PC-3 (cell line): ENCODE data around the gene PRR16. TPM values are rescaled to one million over a fixed set of nuclear protein-coding genes. Genes with fewer than 3 reads are reported as not detected.
A peak's percentile ranks its signal among the peaks of the same experiment; 100 is the strongest.

Experiments used
- ATAC-seq: fragments of 200-7000 bp; cut with Tn5 transposase; 2 replicates; pipeline ENCODE4 v1.9.1; 2020; ENCODE audit warnings: mild to moderate bottlenecking, moderate library complexity
- BruUV-seq: library from RNA; stranded (reverse); fragments of 400-500 nt; replicated peaks from 2 replicates; lab custom pipeline; 2021; lab: Mats Ljungman, UMichigan
- CTCF ChIA-PET: fragments of 300-600 bp; sonication (Branson Sonifier 250); formaldehyde crosslinking; loops from one replicate; lab custom pipeline; 2022; ENCODE audit warnings: antibody characterized with exemption; lab: Charles Lee
- POLR2A ChIA-PET: fragments of 300-600 bp; sonication (Branson Sonifier 250); formaldehyde crosslinking; loops from one replicate; lab custom pipeline; 2022; ENCODE audit warnings: antibody characterized with exemption; ENCODE audit not compliant: unreplicated experiment; lab: Charles Lee
- DNase-seq: peaks from one replicate; pipeline ENCODE4 v3.0.0-alpha.2; 2015
- H2AFZ ChIP-seq: fragments of 300-600 bp; sonication (generic); 2 replicates; pipeline ENCODE4 v1.6.0; 2016; ENCODE audit warnings: antibody characterized with exemption, low read length
- H3F3A ChIP-seq: fragments of 300-600 bp; sonication (generic); one replicate; pipeline ENCODE4 v1.6.0; 2017; ENCODE audit warnings: antibody characterized with exemption, low read length, control low read depth, mild to moderate bottlenecking; ENCODE audit not compliant: unreplicated experiment
- H3K27ac ChIP-seq: fragments of 300-600 bp; sonication (generic); 2 replicates; pipeline ENCODE4 v1.5.1; 2016; ENCODE audit warnings: mild to moderate bottlenecking, low read length
- H3K27me3 ChIP-seq: fragments of 300-600 bp; sonication (generic); 2 replicates; pipeline ENCODE4 v1.6.1; 2016; ENCODE audit warnings: low read length, mixed read lengths
- H3K36me3 ChIP-seq: fragments of 300-600 bp; sonication (generic); 2 replicates; pipeline ENCODE4 v1.6.1; 2016; ENCODE audit warnings: low read depth, mixed run types, low read length, mixed read lengths
- H3K4me1 ChIP-seq: fragments of 300-600 bp; sonication (generic); 2 replicates; pipeline ENCODE4 v1.5.1; 2016; ENCODE audit warnings: low read length; ENCODE audit not compliant: insufficient read depth
- H3K4me2 ChIP-seq: fragments of 300-600 bp; sonication (generic); 2 replicates; pipeline ENCODE4 v1.6.0; 2016; ENCODE audit warnings: low read length
- H3K4me3 ChIP-seq: fragments of 300-600 bp; sonication (generic); 2 replicates; pipeline ENCODE4 v1.5.1; 2016; ENCODE audit warnings: mild to moderate bottlenecking, low read length, mixed read lengths
- H3K79me2 ChIP-seq: fragments of 300-600 bp; sonication (generic); 2 replicates; pipeline ENCODE4 v1.6.1; 2017; ENCODE audit warnings: low read length, mixed read lengths
- H3K9ac ChIP-seq: fragments of 300-600 bp; sonication (generic); 2 replicates; pipeline ENCODE4 v1.6.0; 2016; ENCODE audit warnings: mild to moderate bottlenecking, low read length
- H3K9me2 ChIP-seq: fragments of 300-600 bp; sonication (generic); replicated peaks from 2 replicates; pipeline ENCODE4 v1.6.1; 2016; ENCODE audit warnings: mixed run types, low read length, mixed read lengths
- H3K9me3 ChIP-seq: fragments of 300-600 bp; sonication (generic); 2 replicates; pipeline ENCODE4 v1.6.1; 2016; ENCODE audit warnings: low read length, mixed read lengths
- H4K20me1 ChIP-seq: fragments of 300-600 bp; sonication (generic); 2 replicates; pipeline ENCODE4 v1.6.1; 2016; ENCODE audit warnings: low read length, mixed read lengths
- EZH2 ChIP-seq: fragments of 300-600 bp; sonication (generic); IDR thresholded peaks from one replicate; pipeline ENCODE4 v1.6.1; 2017; ENCODE audit warnings: antibody characterized with exemption, mild to moderate bottlenecking, low read length; ENCODE audit not compliant: unreplicated experiment
- EZH2phosphoT487 ChIP-seq: fragments of 300-600 bp; sonication (generic); IDR thresholded peaks from 2 replicates; pipeline ENCODE4 v1.6.1; 2018; ENCODE audit warnings: mild to moderate bottlenecking, antibody characterized with exemption, low read length, borderline replicate concordance
- intact Hi-C: fragments of 100-400 bp; cut with micrococcal nuclease; formaldehyde crosslinking; loops from 2 replicates; pipeline ENCODE4 v1.9.0; 2023
- total RNA-seq: library from RNA; depleted of rRNA; stranded (reverse); fragments of >200 nt; gene quantifications from 2 replicates; pipeline ENCODE4 v1.2.3, GENCODE V29; 2014
- TF ChIP-seq, protein P1 (sequence below): fragments of 300-600 bp; sonication (generic); conservative IDR thresholded peaks from 2 replicates; pipeline ENCODE4 v1.5.1; 2017; ENCODE audit warnings: antibody characterized with exemption, low read depth, mild to moderate bottlenecking, low read length

Gene PRR16
- total RNA-seq, 1 experiment from 2014 or later, result 3.6 TPM

GRCh38 chr5:120640778-120641177 is 176.7 kb downstream of the PRR16 start:
- no peak overlapping the region for H3K9ac ChIP-seq
- BruUV-seq, result no TSS peak
- no peaks in the 10 kb centered on the region for H3K27me3 ChIP-seq
- no peak overlapping the region for H3K4me2 ChIP-seq
- H3K36me3 ChIP-seq, result no peaks in the 10 kb centered on the region
- H3K27ac ChIP-seq, result no peak overlapping the region
- no peaks in the 10 kb centered on the region for H3K4me1 ChIP-seq
- H3K79me2 ChIP-seq, result no peaks in the 10 kb centered on the region
- no peaks in the 10 kb centered on the region for H4K20me1 ChIP-seq
- CTCF ChIA-PET, result no interaction called here
- ATAC-seq, result no peak
- intact Hi-C loops, result no loop called here
- H3K9me2 ChIP-seq, result no peaks in the 10 kb centered on the region
- DNase-seq, result no peak
- no peaks in the 10 kb centered on the region for H3F3A ChIP-seq
- no peaks in the 10 kb centered on the region for H3K9me3 ChIP-seq
- no peak for TF ChIP-seq EZH2
- TF ChIP-seq, protein P1, sequence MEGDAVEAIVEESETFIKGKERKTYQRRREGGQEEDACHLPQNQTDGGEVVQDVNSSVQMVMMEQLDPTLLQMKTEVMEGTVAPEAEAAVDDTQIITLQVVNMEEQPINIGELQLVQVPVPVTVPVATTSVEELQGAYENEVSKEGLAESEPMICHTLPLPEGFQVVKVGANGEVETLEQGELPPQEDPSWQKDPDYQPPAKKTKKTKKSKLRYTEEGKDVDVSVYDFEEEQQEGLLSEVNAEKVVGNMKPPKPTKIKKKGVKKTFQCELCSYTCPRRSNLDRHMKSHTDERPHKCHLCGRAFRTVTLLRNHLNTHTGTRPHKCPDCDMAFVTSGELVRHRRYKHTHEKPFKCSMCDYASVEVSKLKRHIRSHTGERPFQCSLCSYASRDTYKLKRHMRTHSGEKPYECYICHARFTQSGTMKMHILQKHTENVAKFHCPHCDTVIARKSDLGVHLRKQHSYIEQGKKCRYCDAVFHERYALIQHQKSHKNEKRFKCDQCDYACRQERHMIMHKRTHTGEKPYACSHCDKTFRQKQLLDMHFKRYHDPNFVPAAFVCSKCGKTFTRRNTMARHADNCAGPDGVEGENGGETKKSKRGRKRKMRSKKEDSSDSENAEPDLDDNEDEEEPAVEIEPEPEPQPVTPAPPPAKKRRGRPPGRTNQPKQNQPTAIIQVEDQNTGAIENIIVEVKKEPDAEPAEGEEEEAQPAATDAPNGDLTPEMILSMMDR, result no peak
- TF ChIP-seq EZH2phosphoT487, result no peak
- H2AFZ ChIP-seq, result no peak overlapping the region
- H3K4me3 ChIP-seq, result no peak overlapping the region
- POLR2A ChIA-PET, result no interaction called here

DNA sequence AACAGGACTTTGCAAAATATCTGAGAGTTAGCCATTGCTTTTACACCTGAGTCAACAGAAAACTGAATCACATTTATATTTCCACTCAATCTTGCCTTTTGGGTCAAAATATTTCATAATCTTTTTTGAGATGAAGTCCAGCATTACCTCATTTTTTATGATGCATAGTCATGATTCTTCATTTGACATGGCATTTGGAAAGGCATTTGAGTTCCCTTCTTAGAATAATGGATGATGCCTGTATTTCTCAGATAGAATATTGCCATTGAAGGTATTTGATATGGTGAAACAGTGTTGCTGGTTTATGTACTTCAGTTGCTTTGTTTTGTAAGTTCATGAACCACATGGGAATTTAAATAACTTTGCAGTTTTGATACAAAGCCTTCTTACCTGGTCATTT is 180.4 kb downstream of the PRR16 start:
- peak; percentile 4 for DNase-seq

DNA sequence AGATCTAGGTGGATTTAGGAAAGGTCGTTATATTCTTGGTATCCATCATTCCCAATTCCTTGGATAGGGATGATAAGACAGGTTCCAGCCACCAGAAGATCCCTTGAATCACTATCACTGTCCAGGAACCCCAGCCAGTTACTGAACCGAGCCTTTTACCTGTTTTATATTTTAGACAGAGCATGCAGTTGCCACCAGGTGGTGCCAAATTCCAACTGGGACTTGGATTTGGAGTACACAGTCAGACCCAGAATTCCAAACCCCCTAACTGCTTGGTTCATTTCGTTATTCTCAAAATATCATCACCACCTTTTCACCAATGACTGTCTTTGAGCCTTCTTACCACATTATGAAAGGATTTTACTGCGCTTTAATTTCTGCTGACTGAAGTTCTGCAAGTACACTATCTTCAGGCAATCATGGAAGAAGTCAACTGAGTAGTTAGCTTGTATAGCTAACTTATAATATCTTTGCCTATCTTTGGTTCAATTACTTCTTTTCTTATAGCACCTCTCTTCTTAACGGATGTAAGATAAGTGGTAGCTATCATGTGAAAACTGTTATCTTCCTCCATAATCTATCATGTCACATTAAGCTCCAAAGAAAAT is 191.8 kb downstream of the PRR16 start:
- DNase-seq (peak; percentile 64), ATAC-seq (peak; percentile 66)
- POLR2A ChIA-PET, result no interaction called here
- no TSS peak for BruUV-seq
- Histone ChIP-seq H3K4me1 (no peaks in the 10 kb centered on the region), H3K27ac (no peak overlapping the region), H3K79me2 (no peaks in the 10 kb centered on the region), H3K9me3 (no peaks in the 10 kb centered on the region), H3K27me3 (no peaks in the 10 kb centered on the region), H3F3A (no peaks in the 10 kb centered on the region), H4K20me1 (no peaks in the 10 kb centered on the region), H3K36me3 (no peaks in the 10 kb centered on the region), H3K9me2 (no peaks in the 10 kb centered on the region), H3K9ac (no peak overlapping the region), H3K4me2 (no peak overlapping the region), H3K4me3 (no peak overlapping the region), H2AFZ (no peak overlapping the region)
- intact Hi-C loops, result loop anchor here (1.0 to 10.0 kb wide), 3 partner anchors 147 to 1291 kb away; partner anchors contain the start of gene PRR16
- TF ChIP-seq EZH2phosphoT487 (no peak), EZH2 (no peak)
- TF ChIP-seq, protein P1, result peak; percentile 78
- CTCF ChIA-PET, result no interaction called here

More for the DNA sequence above, 180.4 kb downstream of the PRR16 start:
- no peak overlapping the region for H3K27ac ChIP-seq
- ATAC-seq, result no peak
- ChIA-PET POLR2A (interaction anchor here (0.6 to 0.7 kb wide), 2 partner anchors 289 to 1531 kb away, joined by 3 to 6 read pairs; no protein-coding TSS in a partner anchor), CTCF (no interaction called here)
- H3K36me3 ChIP-seq, result no peaks in the 10 kb centered on the region
- no TSS peak for BruUV-seq
- no peak overlapping the region for H2AFZ ChIP-seq
- H3K4me1 ChIP-seq, result no peaks in the 10 kb centered on the region
- H4K20me1 ChIP-seq, result no peaks in the 10 kb centered on the region
- H3K9me3 ChIP-seq, result no peaks in the 10 kb centered on the region
- no peak overlapping the region for H3K4me3 ChIP-seq
- no peaks in the 10 kb centered on the region for H3K79me2 ChIP-seq
- no peak overlapping the region for H3K9ac ChIP-seq
- intact Hi-C loops, result no loop called here
- no peak overlapping the region for H3K4me2 ChIP-seq
- no peaks in the 10 kb centered on the region for H3K9me2 ChIP-seq
- TF ChIP-seq EZH2phosphoT487 (no peak), EZH2 (no peak)
- TF ChIP-seq, protein P1, result no peak
- no peaks in the 10 kb centered on the region for H3K27me3 ChIP-seq
- no peaks in the 10 kb centered on the region for H3F3A ChIP-seq
